ENCODE results near the gene SYT11. TPM values are rescaled to one million over a fixed set of nuclear protein-coding genes. Genes with fewer than 3 reads are reported as not detected.

The SYT11 gene
- total and polyA plus RNA-seq, 2 of the 8 experiments (the other 6 are each of a cell fraction or from before 2014, with no cell fraction given), result 7.2 to 9.6 TPM

DNA sequence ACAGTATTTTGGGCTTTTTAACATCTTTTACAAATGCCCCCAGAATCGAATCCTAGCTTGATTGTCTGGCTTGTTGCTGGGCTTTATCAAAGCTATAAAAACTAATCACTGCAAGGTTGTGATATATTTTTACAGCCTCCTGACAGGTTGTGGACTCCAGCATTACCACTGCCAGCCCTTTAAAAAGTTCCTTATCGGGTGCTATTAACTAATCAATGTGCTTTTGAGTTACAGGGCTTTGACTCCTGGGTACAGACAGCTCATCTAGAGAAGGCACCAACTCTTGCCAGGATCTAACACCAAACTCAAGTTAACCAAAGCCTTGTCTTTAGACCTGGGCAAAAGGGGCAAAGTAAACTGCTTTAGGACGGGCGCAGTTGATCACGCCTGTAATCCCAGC, 19.0 kb upstream of the SYT11 start:
- H3K4me1 ChIP-seq (replicated peaks in 1 of 4; ENCODE audit: control insufficient read depth in 3 of 4, insufficient read depth in 4 of 4, low read length in 3 of 4), result no peaks in the 10 kb centered on the region
- H3K9ac ChIP-seq (replicated peaks in 1 of 4; ENCODE audit: extremely low read depth in 1 of 4, low read depth in 3 of 4, low read length in 3 of 4), result no peak overlapping the region
- peaks cover 5% of the 10 kb centered on the region for H3K79me1 ChIP-seq (ENCODE audit: low read depth, low read length)
- H2BK12ac ChIP-seq (ENCODE audit: low read depth, low read length), result no peak overlapping the region
- H3K4me3 ChIP-seq (ENCODE audit: extremely low read depth in 1 of 4, insufficient read depth in 2 of 4, low read depth in 3 of 4, low read length in 4 of 4), result no peak overlapping the region
- no peak overlapping the region for H2BK5ac ChIP-seq (ENCODE audit: low read depth, low read length)
- WGBS, 2 experiments (ENCODE audit: extremely low coverage in 1 of 2, insufficient coverage in 1 of 2, insufficient read length in 1 of 2, insufficient replicate concordance in 2 of 2, low coverage in 1 of 2, low lambda C conversion rate in 2 of 2, missing lambda C conversion rate in 1 of 2), result 91% methylated on average over 5 of the region's 5 CpGs; no CpG with 5 or more reads in 1 of the 2 experiments
- H3K36me3 ChIP-seq (ENCODE audit: control insufficient read depth in 2 of 4, insufficient read depth in 4 of 4, low read length in 3 of 4), result peaks cover 0 to 12% (median 6%) of the 10 kb centered on the region in 4 experiments; a peak in 5 of 8 replicates
- no peak overlapping the region for H3K23ac ChIP-seq (ENCODE audit: insufficient read length)
- H2AFZ ChIP-seq (ENCODE audit: low read length), result no peak overlapping the region
- H3K23me2 ChIP-seq (ENCODE audit: low read depth, low read length), result no peaks in the 10 kb centered on the region
- H4K5ac ChIP-seq (ENCODE audit: insufficient read length, low read depth, low read length), result no peak overlapping the region
- no peak overlapping the region for H3K4ac ChIP-seq (replicated peaks; ENCODE audit: insufficient read length, low read depth, low read length)
- H3K9me3 ChIP-seq (ENCODE audit: insufficient read depth in 2 of 2, low read depth in 1 of 2, low read length in 1 of 2), result no peaks in the 10 kb centered on the region
- H4K8ac ChIP-seq (ENCODE audit: extremely low read depth, insufficient read depth, low read length), result no peak overlapping the region
- DNase-seq (ENCODE audit: low read depth in 1 of 2, low spot score in 2 of 2) (no peak), FAIRE-seq (no peak)
- H4K91ac ChIP-seq (replicated peaks; ENCODE audit: insufficient read length, low read length), result no peak overlapping the region
- peaks cover 6 to 58% of the 10 kb centered on the region in 2 experiments; a peak in 3 of 4 replicates for H3K79me2 ChIP-seq (ENCODE audit: control insufficient read depth in 1 of 2, insufficient read depth in 2 of 2, low read length in 2 of 2)
- no peaks in the 10 kb centered on the region for H3K27me3 ChIP-seq (replicated peaks in 1 of 4; ENCODE audit: control insufficient read depth in 3 of 4, extremely low read depth in 1 of 4, insufficient read depth in 3 of 4, low read length in 3 of 4)
- no peak overlapping the region for H3K14ac ChIP-seq (ENCODE audit: insufficient read length)
- no peak overlapping the region for H2BK120ac ChIP-seq (replicated peaks; ENCODE audit: low read depth, low read length)
- H2BK15ac ChIP-seq (ENCODE audit: low read length), result no peak overlapping the region
- H3K56ac ChIP-seq (replicated peaks; ENCODE audit: insufficient read length, low read depth, low read length), result no peak overlapping the region
- H3K18ac ChIP-seq (ENCODE audit: extremely low read depth, low read length), result no peak overlapping the region
- no peak overlapping the region for H2BK20ac ChIP-seq (ENCODE audit: low read length)
- H4K20me1 ChIP-seq (replicated peaks in 1 of 2; ENCODE audit: control insufficient read depth in 1 of 2, insufficient read depth in 2 of 2, low read length in 2 of 2), result peaks cover 0 to 10% of the 10 kb centered on the region in 2 experiments
- ChIA-PET CTCF (ENCODE audit: partially characterized antibody) (interaction anchor here (0.6 to 1.5 kb wide), 5 partner anchors 11 to 111 kb away, joined by 3 to 5 read pairs (median 3); no protein-coding TSS in a partner anchor), POLR2A (ENCODE audit: partially characterized antibody) (no interaction called here)
- H3K4me2 ChIP-seq (ENCODE audit: insufficient read depth in 1 of 2, low read depth in 2 of 2, low read length in 2 of 2), result no peak overlapping the region
- TF ChIP-seq EP300 (IDR thresholded peaks at IDR 0.05; ENCODE audit: borderline replicate concordance in 1 of 2, low read depth in 2 of 2, low read length in 2 of 2) (no peak), BRCA1 (IDR thresholded peaks at IDR 0.05; ENCODE audit: low read depth, low read length) (no peak), CBX8 (IDR thresholded peaks at IDR 0.05; ENCODE audit: borderline replicate concordance, low read depth, low read length) (no peak), SUZ12 (IDR thresholded peaks at IDR 0.05; ENCODE audit: low read length) (no peak)
- H3K27ac ChIP-seq (ENCODE audit: low read depth, low read length), result no peak overlapping the region
- no peak overlapping the region for H2AK5ac ChIP-seq (ENCODE audit: low read depth, low read length)
